GM19467 (cell line): ENCODE results near the gene CYP26B1.
"Not testable (repeated sequence)": the region's sequence is repeated elsewhere in the genome, so short reads cannot be mapped to it uniquely, and the experiment has no call there.

Source experiments
- ATAC-seq: cut with Tn5 transposase; IDR thresholded peaks from one replicate; pipeline ENCODE4 v1.9.1; 2021; ENCODE audit warnings: mild to moderate bottlenecking, moderate library complexity; ENCODE audit not compliant: unreplicated experiment

The CYP26B1 gene

GRCh38 chr2:72112401-72112800, 35.3 kb downstream of the CYP26B1 start:
- ATAC-seq: no peak

- no peak for ATAC-seq
Measured at GRCh38 chr2:72111061-72111460, 36.6 kb downstream of the CYP26B1 start.

DNA sequence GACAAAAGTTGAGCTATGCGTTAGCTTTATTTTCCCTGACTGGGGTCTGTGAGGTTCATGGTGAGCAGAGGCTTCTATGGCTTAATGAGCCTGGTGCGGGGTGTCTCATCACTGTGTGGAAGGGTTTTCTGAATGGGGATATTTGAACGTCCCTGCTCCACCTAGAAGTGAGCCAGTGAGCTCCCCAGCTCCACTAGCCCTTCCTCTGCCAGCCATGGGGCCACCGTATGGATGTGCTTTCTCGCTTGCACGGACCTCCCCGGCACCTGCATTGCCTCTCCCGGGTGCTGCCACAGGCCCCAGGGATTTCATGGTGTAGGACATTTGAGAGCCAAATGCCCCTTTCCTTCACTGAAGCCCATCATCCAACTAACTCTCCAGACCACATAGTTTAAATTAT, 37.8 kb downstream of the CYP26B1 start:
- no peak for ATAC-seq

GRCh38 chr2:72109291-72109690, 38.4 kb downstream of the CYP26B1 start:
- no peak for ATAC-seq

- no peak for ATAC-seq
Measured at GRCh38 chr2:72108121-72108520, 39.5 kb downstream of the CYP26B1 start.

DNA sequence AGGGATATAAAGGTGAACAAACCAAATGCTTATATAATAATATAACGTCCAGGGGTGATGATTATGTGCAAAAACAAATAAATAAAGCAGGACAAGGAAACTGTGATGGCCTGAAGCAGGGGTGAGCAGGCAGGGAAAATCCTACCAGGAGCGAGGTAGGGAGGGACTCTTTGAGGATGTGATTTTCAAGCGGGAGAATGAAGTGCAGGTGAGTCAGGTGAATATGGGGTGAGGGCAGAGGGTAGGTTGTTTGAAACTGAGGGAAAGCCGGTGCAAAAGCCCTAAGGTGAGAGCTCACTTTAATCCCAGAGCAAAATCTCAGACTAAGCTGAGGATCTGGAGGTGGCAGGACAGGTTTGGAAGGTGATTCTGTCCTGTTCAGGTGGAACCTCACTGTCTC, 40.7 kb downstream of the CYP26B1 start:
- no peak for ATAC-seq

DNA sequence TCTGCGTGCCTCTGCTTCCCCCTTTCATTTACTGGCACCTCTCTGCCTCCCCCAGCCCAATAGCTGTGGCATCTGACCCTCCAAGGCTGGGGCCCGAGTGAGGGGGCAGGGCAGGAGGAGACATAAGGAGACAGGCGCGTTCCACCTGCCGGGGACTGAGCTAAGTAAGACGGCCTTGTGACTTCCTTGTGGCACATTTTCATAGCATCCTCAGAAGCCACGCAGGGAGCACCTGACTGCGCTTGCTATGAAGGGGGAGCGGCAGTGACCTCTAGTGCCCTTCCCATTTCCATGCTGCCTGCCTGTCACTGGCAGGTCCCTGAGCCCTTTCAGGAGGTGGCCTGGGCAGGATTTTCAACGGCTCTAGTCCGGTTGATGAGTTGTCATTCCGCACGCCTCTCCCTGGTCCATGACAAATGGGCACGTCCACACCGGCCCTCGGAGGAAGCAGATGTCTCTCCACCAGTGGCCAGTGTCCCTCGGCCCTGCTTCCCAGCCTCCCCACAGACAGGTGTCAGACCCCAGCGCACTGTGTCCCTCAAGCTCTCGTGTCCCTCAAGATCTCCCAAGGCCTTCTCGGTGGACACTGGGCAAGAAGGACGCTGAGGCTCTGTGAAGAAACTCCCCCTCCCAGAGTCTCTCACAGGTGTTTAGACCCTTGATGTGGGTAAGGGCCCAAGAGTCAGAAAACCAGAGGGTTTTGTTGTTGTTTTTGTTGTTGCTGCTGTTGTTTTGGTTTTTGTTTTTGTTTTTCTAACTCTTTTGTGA, 42.7 kb downstream of the CYP26B1 start:
- ATAC-seq: no peak

DNA sequence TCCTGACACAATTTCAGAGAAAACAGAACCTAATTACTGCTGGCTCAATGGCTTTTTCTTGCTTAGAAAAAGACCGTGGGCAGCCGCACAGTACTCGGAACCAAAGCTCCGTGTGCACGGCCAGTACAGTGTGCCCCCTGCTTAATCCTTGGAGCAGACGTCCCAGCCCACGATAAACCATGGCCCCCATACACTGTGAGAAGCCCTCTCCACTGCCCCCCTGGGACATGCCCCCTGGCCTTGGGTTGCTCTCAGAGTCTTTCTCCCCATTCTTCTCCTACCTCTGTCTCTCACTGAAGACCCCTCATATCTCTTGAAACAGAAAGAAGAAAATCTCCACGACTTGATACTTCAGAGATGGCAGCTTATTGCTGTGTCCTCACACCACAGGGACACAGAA, 44.0 kb downstream of the CYP26B1 start:
- ATAC-seq: no peak

- no peak for ATAC-seq
Measured at GRCh38 chr2:72103161-72103560, 44.5 kb downstream of the CYP26B1 start.

DNA sequence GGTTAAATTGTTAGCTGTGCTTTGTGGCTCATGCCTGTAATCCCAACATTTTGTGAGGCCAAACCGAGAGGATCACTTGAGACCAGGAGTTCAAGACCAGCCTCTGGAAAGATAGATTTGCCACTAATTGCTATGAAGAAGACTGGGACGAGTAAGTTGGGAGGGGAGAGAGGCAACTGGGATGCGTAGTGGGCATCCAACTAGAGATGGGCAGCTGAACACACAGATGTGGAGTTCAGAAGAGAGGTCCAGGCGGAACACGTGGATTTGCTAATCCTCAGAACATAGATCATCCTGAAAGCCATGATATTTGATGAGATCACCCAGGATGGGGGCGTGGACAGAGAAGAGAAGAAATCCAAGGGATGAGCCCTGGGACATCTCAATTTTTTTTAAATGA, 48.7 kb downstream of the CYP26B1 start:
- ATAC-seq: no peak

DNA sequence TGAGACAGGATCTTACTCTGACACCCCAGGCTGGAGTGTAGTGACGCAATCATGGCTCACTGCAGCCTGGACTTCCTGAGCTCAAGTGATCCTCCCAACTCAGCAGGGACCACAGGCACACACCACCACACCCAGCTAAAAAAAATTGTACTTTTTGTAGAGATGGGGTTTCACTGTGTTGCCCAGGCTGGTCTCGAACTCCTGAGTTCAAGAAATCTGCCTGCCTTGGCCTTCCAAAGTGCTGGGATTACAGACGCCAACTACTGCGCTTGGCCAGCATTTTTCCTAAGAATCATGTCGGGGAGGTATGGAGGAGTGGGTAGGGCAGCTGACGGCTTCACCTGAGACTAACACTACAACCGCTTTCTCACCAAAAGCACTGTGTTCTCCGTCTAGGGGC, 50.4 kb downstream of the CYP26B1 start:
- ATAC-seq: no peak

DNA sequence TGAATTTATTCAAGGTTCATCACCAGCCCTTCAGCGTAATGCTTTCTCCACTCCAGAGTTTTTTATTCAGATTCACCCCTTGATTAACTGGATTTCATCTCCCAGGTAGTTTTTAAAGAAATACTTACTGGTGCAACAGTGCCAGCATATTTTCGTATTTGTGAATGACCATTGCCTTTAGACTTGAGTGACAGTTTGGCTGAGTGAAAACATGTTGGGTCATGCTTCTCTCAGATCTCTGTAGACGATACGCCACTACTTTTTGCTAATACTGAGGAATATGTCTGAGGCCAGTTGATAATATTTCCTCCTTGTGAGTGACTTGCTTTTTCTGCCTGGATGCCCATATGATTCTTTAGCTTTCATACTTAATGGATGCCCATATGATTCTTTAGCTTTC, 51.5 kb downstream of the CYP26B1 start:
- no peak for ATAC-seq

DNA sequence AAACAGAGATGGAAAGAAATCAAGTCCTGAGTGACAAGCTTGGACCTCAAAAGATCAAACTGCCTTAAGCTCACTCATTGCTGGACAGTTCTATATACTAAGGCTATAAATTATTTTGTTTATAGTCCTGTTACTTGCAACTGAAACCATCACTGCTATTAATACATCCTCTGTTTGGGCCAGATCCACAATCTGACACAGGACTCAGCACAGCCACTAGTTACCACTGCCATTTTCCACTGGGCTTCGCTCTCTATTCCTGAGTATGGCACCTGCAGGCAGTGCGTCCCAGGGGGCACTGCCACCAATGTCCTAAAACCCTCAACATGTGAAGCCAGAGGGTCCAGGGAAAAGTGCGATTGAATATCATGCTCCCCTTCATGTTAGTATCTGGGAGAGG, 52.3 kb downstream of the CYP26B1 start:
- no peak for ATAC-seq

DNA sequence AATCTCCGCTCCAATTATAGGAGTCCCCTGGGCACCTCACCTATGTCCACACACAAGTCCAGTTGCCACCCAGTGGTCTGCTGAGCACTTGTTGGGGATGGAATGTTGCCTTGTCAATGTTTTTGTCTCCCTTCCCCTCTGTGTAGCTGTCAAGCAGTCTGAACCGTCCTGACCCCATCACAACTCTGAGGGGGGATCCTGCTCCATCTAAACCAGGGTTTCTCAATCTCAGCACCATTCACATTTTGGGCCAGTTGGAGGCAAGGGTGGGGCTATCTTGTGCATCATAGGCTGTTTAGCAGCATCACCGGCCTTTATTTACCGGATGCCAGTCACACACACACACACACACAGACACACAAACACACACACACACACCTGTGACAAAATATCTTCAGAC, 53.0 kb downstream of the CYP26B1 start:
- no peak for ATAC-seq

GRCh38 chr2:72092111-72092510, 55.6 kb downstream of the CYP26B1 start:
- ATAC-seq: no peak

GRCh38 chr2:72090781-72091482, 56.7 kb downstream of the CYP26B1 start:
- ATAC-seq: no peak

- ATAC-seq: no peak
Measured at GRCh38 chr2:72090271-72090720, 57.4 kb downstream of the CYP26B1 start.

GRCh38 chr2:72089537-72089936, 58.1 kb downstream of the CYP26B1 start:
- ATAC-seq: no peak

DNA sequence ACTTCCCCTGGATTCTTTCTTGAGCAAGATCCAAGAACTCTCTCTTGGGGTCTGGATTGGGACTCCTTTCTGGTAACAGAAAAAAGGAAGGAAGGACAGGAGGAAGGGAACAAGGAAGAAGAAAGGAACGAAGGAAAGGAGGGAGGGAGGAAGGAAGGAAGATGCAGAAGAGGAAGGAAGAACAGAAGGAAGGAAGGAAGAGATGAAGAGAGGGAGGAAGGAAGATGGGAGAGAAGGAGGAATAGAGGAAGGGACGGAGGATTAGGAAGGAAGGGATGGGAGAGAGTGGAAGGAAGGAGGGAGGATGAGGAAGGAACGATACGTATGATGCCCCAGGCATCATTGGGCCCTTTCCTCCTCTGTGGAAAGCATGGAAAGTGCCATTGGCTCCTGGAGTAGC, 58.6 kb downstream of the CYP26B1 start:
- no peak for ATAC-seq

GRCh38 chr2:72086871-72087633, 60.6 kb downstream of the CYP26B1 start:
- not testable (repeated sequence) for ATAC-seq

GRCh38 chr2:72085513-72085912, 62.1 kb downstream of the CYP26B1 start:
- no peak for ATAC-seq

GRCh38 chr2:72085036-72085435, 62.6 kb downstream of the CYP26B1 start:
- ATAC-seq: no peak
